GM10266 (cell line): ENCODE results near the gene TAS2R60.

ENCODE experiments used
- DNase-seq: peaks from one replicate; pipeline ENCODE4 v3.0.0; 2012; ENCODE audit errors: extremely low spot score
- TF ChIP-seq, protein P1 (sequence below): IDR thresholded peaks from 2 replicates; pipeline ENCODE4 v1.5.1; 2012; ENCODE audit warnings: mild to moderate bottlenecking, low read depth; ENCODE audit not compliant: control insufficient read depth, insufficient read depth; ENCODE audit errors: missing control alignments

TAS2R60 gene, protein sequence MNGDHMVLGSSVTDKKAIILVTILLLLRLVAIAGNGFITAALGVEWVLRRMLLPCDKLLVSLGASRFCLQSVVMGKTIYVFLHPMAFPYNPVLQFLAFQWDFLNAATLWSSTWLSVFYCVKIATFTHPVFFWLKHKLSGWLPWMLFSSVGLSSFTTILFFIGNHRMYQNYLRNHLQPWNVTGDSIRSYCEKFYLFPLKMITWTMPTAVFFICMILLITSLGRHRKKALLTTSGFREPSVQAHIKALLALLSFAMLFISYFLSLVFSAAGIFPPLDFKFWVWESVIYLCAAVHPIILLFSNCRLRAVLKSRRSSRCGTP

GRCh38 chr7:143443153-143443552, at the start of gene TAS2R60:
TSS of gene TAS2R60 (plus strand) at chr7:143443453. CDS start at chr7:143443453, 0 bp downstream.
- TF ChIP-seq, protein P1, sequence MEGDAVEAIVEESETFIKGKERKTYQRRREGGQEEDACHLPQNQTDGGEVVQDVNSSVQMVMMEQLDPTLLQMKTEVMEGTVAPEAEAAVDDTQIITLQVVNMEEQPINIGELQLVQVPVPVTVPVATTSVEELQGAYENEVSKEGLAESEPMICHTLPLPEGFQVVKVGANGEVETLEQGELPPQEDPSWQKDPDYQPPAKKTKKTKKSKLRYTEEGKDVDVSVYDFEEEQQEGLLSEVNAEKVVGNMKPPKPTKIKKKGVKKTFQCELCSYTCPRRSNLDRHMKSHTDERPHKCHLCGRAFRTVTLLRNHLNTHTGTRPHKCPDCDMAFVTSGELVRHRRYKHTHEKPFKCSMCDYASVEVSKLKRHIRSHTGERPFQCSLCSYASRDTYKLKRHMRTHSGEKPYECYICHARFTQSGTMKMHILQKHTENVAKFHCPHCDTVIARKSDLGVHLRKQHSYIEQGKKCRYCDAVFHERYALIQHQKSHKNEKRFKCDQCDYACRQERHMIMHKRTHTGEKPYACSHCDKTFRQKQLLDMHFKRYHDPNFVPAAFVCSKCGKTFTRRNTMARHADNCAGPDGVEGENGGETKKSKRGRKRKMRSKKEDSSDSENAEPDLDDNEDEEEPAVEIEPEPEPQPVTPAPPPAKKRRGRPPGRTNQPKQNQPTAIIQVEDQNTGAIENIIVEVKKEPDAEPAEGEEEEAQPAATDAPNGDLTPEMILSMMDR = no peak
- no peak for DNase-seq

DNA sequence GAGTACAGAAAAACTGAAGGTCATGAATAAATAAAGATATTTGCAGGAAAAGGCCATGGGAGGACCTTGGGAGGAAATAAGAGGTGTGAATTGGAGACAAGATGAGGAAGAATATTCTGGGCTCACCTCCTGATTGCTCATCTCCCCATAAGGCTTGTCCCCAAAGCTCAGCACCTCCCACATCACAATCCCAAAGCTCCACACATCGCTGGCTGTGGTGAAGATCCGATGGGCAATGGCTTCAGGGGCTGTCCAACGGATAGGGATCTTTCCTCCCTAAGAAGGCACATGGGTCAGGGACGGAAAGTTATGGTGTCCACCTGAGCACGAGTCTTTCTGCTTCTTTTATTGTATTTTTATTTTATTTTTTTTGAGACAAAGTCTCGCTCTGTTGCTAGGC, 49.2 kb upstream of the TAS2R60 start:
- TF ChIP-seq, protein P1 = no peak
- no peak for DNase-seq

GRCh38 chr7:143394777-143395176, 48.5 kb upstream of the TAS2R60 start:
- DNase-seq = no peak
- TF ChIP-seq, protein P1 = no peak

- no peak for DNase-seq
- TF ChIP-seq, protein P1 = no peak
Measured at GRCh38 chr7:143395187-143396149, 47.8 kb upstream of the TAS2R60 start.

- DNase-seq = no peak
- TF ChIP-seq, protein P1 = no peak
Measured at GRCh38 chr7:143396182-143396581, 47.1 kb upstream of the TAS2R60 start.

GRCh38 chr7:143396625-143397556, 46.4 kb upstream of the TAS2R60 start:
- no peak for DNase-seq
- TF ChIP-seq, protein P1 = no peak
